Measurements from ENCODE around the gene ALDH3A1.

Gene ALDH3A1

DNA sequence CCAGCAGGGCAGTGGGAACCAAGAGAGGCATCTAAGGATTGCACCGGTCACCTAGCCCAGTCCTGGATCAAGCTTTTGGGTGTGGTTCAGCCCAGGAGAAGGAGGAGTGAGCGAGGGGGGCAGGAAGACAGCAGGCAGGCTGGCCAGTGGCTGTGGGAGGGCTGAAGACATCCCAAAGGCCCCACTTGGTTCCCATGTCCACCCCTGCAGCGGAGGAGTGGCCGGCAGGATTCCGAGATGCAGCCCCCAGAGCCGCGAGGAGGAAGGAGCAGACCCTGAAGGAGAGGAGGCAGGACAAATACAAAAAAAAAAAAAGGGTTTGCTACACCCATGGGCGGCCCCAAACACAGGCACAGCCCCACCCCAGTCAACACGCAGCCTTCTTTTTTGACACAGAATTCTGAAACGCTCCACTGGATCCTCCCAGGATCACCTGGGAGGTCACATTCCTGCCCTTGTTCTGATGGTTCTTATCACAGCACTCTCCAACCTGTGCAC is 30.6 kb downstream of the ALDH3A1 start:
- H3K9me3 ChIP-seq (replicated peaks in 1 of 11), result no peaks in the 10 kb centered on the region
- no peak overlapping the region for H3K4me2 ChIP-seq
- no peaks in the 10 kb centered on the region for H3K36me3 ChIP-seq
- 0 out of 22 replicates have a peak, but pooled peaks cover 0 to 13% (median 0%) of the 10 kb centered on the region in 11 experiments for H4K20me1 ChIP-seq
- H3K4me3 ChIP-seq, result no peak overlapping the region
- no peaks in the 10 kb centered on the region for H3K27me3 ChIP-seq
- H3K4me1 ChIP-seq, result peaks cover 0 to 8% (median 0%) of the 10 kb centered on the region in 10 experiments; a peak in 5 of 20 replicates
- H3K27ac ChIP-seq, result no peak overlapping the region
- no peak overlapping the region for H3K9ac ChIP-seq
- no peak for TF ChIP-seq Cebpa-rat (IDR thresholded peaks at IDR 0.05)

DNA sequence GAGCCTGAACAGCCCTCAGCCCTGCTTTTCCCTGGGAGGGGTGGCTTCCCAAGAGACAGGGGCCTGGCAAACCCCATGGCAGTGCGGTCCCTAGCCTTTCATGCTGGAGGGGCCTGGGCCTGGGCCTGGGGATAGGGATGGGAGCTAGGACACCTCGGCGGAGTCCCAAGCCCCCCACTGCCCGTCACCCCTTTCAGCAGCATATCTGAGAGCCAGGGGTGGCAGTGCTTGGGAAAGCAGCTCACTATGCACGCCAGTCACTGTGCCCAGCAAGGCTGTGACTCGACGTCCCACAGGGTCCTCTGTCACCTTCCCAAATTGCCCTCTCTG is 31.1 kb downstream of the ALDH3A1 start:
- H3K4me1 ChIP-seq, result peaks cover 0 to 8% (median 0%) of the 10 kb centered on the region in 10 experiments; a peak in 5 of 20 replicates
- no peaks in the 10 kb centered on the region for H3K27me3 ChIP-seq
- H3K9ac ChIP-seq, result no peak overlapping the region
- 0 out of 22 replicates have a peak, but pooled peaks cover 0 to 13% (median 0%) of the 10 kb centered on the region in 11 experiments for H4K20me1 ChIP-seq
- no peaks in the 10 kb centered on the region for H3K9me3 ChIP-seq (replicated peaks in 1 of 11)
- H3K4me2 ChIP-seq, result no peak overlapping the region
- TF ChIP-seq Cebpa-rat (IDR thresholded peaks at IDR 0.05), result no peak
- H3K4me3 ChIP-seq, result no peak overlapping the region
- no peaks in the 10 kb centered on the region for H3K36me3 ChIP-seq
- no peak overlapping the region for H3K27ac ChIP-seq

DNA sequence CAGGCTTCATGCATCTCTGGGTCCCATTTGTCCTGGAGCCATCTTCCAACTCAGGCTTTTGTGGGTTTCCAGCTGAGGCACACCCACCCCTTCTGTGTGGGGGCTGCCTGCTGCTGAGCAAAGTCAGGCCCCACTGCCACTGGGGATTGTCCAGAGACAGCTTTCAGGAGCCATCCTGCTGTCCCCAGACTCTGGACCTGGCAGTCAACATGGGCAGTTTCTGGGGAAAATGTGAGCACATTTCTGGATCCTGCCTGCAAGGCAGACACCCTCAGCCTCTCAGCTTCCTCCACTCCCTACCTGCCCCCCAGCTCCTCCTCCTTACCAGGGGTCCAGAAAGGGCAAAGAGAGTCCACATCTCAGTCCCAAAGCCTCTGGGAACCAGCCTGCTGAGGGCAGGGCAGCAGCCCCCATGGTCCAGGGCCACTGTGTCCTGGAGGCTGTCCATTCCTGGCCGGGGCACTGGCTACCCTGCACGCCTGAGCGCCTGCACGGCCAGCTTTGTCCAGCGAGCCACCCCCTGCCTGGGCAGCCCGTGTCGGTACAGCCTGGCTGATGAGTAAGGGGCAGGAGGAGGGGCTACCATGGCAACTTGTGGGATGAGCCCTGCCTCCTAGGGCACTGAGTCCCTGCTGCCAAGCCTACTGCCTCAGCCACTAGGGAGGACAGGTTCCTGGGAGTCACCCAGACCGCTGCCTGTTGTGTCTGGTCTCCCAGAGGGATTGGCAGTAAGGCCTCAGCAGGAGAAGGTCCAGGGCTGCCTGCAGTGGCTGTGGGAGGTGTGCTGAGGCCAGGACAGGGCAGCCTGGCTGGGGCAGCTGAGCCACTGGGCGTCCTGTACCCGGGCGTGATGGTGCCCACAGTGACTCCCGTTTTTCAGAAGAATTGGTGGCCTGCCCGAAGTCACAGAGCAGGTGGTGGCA is 31.7 kb downstream of the ALDH3A1 start, which contains the start of gene SLC47A2:
TSS of gene SLC47A2 (minus strand) at position 477 of the 923 bp plus-strand sequence. CDS start at position 448, 29 bp downstream.
- Histone ChIP-seq H3K27ac (no peak within 1 kb of the TSS), H3K9ac (no peak within 1 kb of the TSS), H4K20me1 (0 out of 22 replicates have a peak, but pooled peaks cover 0 to 13% (median 0%) of the 10 kb centered on the region in 11 experiments), H3K4me2 (no peak within 1 kb of the TSS), H3K36me3 (no peaks in the 10 kb centered on the region), H3K4me1 (peaks cover 0 to 8% (median 0%) of the 10 kb centered on the region in 10 experiments; a peak in 5 of 20 replicates), H3K4me3 (no peak within 1 kb of the TSS), H3K27me3 (no peaks in the 10 kb centered on the region), H3K9me3 (replicated peaks in 1 of 11) (no peaks in the 10 kb centered on the region)
- TF ChIP-seq Cebpa-rat (IDR thresholded peaks at IDR 0.05), result no peak

DNA sequence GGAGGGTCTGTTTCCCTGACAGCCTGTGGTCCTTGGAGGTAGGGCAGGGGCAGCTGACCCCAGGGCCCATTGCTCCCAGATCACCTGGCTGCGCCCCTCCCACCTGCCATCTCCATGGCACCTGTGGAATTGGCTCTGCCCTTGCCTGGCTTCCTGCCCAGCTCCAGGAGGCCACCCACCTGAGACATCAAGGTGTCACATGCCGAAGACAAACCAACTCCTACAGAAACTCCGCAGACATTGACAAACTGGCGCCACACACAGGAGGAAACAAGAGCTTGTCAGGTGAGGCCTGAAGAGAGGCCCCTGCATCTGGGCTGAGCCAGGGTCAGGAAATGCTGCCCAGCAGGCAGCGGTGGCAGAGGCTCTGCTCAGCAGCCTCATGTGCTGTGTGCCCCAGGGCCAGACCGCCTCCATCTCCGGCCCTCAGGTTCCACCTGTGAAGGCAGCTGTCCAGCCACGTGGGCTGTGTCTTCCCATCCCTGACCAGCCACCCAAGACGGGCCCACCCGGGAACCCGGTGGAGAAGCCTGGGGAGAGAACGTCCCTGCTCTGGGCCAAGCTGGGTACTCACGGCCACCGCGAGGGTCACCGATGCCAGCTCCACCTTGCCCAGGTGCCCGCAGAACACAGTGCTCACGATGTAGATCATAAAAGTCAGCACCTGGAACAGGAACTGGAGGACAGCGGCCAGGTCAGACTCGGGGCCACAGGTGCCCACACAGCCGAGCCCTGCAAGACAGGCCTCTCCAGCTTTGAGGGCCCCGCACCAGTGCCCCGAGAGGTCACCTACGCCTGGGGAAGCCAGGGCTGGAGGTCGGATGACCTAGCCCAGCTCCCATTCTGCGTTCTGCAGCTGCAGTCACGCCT is 33.3 kb downstream of the ALDH3A1 start:
- Histone ChIP-seq H3K9me3 (replicated peaks in 1 of 11) (no peaks in the 10 kb centered on the region), H3K4me3 (no peak overlapping the region), H3K36me3 (no peaks in the 10 kb centered on the region), H3K27ac (no peak overlapping the region), H3K9ac (no peak overlapping the region), H3K4me1 (no peaks in the 10 kb centered on the region), H3K4me2 (no peak overlapping the region), H3K27me3 (no peaks in the 10 kb centered on the region), H4K20me1 (0 out of 22 replicates have a peak, but pooled peaks cover 0 to 13% (median 0%) of the 10 kb centered on the region in 11 experiments)
- TF ChIP-seq Cebpa-rat (IDR thresholded peaks at IDR 0.05), result no peak

DNA sequence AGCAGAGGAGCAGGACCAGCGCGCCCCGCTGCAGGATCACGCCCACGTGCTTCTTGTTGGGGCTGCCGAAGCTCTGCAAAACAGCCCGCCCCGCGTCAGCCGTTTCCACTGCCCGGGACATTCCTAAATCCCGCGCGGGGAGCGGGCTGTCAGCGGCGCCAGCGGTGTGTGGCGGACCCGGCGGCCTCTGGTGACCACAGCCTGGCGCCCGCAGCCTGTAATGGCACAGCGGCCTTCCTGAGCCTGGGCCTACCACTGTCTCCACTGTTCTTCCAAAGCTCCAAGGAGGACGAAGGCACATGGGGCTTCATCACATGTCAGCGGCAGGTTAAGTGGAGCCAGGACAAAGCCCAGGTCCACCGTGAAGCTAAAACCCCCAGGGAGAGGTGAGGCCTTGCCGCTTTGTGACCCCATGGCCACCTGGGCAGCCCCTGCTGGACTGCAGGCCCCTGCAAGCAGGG is 34.2 kb downstream of the ALDH3A1 start:
- no peak overlapping the region for H3K27ac ChIP-seq
- no peak for TF ChIP-seq Cebpa-rat (IDR thresholded peaks at IDR 0.05)
- H3K4me2 ChIP-seq, result no peak overlapping the region
- H3K27me3 ChIP-seq, result no peaks in the 10 kb centered on the region
- no peaks in the 10 kb centered on the region for H3K9me3 ChIP-seq (replicated peaks in 1 of 11)
- no peaks in the 10 kb centered on the region for H3K4me1 ChIP-seq
- H4K20me1 ChIP-seq, result 0 out of 22 replicates have a peak, but pooled peaks cover 0 to 13% (median 0%) of the 10 kb centered on the region in 11 experiments
- H3K36me3 ChIP-seq, result no peaks in the 10 kb centered on the region
- H3K4me3 ChIP-seq, result no peak overlapping the region
- H3K9ac ChIP-seq, result no peak overlapping the region

DNA sequence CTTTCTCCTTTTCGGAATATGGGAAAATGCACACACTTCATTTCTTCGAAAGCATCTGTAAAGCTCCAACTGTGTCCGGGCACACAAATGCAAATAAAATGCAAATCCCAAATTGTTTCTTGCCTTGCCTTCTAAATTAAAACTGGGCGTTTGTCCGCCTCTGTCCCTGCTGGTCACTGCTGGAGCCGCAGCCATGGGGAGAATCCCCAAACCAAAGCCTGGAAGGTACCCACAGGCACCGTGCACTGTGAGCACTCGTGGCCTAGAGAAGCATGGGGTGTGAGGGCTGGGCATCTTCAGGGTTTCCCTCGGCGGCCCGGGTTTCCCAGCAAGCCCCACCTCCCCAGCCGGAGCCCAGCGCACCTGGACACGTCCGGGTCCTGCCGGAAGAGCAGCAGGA is 34.6 kb downstream of the ALDH3A1 start:
- H3K9ac ChIP-seq, result no peak overlapping the region
- TF ChIP-seq Cebpa-rat (IDR thresholded peaks at IDR 0.05), result no peak
- no peak overlapping the region for H3K4me2 ChIP-seq
- H3K27me3 ChIP-seq, result no peaks in the 10 kb centered on the region
- H3K9me3 ChIP-seq (replicated peaks in 1 of 11), result no peaks in the 10 kb centered on the region
- H3K4me1 ChIP-seq, result no peaks in the 10 kb centered on the region
- no peak overlapping the region for H3K4me3 ChIP-seq
- 0 out of 22 replicates have a peak, but pooled peaks cover 0 to 13% (median 0%) of the 10 kb centered on the region in 11 experiments for H4K20me1 ChIP-seq
- no peak overlapping the region for H3K27ac ChIP-seq
- no peaks in the 10 kb centered on the region for H3K36me3 ChIP-seq

DNA sequence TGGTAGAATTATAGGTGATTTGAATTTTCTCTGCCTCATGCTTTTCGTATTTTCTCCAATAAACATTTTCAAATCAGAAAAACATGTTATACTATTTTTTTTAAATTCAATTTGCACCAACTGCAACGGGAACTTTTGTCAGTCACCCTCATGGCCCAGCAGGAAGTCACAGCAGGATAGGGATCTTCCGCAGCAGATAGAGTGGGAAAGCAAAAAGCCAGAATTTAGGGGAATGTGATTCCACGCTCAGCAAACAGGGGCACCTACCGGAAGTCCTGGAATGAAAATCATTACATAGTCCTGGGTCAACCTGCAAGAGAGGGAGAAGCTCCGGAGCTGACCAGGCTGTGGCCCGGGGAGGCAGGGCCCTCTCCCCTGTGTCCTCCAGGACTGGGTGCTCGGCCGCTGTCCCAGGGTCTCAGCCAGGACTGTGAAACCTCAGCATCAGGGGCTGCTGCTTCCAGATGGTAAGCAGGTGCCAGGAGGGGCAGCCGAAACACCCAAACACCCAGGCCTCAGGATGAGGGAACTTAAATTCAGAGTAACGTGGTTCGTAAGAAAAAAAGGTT is 35.6 kb downstream of the ALDH3A1 start:
- H3K27ac ChIP-seq, result no peak overlapping the region
- no peak overlapping the region for H3K4me2 ChIP-seq
- no peaks in the 10 kb centered on the region for H3K36me3 ChIP-seq
- H4K20me1 ChIP-seq, result 0 out of 22 replicates have a peak, but pooled peaks cover 0 to 21% (median 0%) of the 10 kb centered on the region in 11 experiments
- no peak overlapping the region for H3K4me3 ChIP-seq
- no peaks in the 10 kb centered on the region; a peak in 1 of 20 replicates for H3K4me1 ChIP-seq
- no peaks in the 10 kb centered on the region for H3K9me3 ChIP-seq (replicated peaks in 1 of 11)
- no peak for TF ChIP-seq Cebpa-rat (IDR thresholded peaks at IDR 0.05)
- H3K27me3 ChIP-seq, result no peaks in the 10 kb centered on the region
- H3K9ac ChIP-seq, result no peak overlapping the region

DNA sequence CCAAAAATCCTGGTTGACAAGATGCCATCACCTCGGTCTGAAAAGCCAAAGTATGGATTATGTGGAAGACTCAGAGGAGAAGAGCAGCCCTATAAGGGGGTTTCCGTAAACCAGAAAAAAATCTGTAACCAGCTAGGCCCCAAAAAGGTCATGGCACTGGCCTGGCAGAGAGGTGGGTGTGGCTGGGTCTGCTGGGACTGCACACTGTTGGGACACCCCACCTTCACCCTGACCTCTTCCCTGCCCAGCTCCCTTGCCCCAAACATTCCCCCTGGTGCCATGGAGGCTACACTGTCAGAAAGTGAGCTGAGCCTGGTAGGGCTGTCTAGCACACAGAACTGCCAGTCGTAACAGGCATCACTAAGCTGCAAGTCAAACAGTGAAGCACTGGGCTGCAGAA is 38.3 kb downstream of the ALDH3A1 start:
- Histone ChIP-seq H3K27me3 (no peaks in the 10 kb centered on the region), H4K20me1 (peaks cover 0 to 22% (median 0%) of the 10 kb centered on the region in 11 experiments; a peak in 1 of 22 replicates), H3K9ac (no peak overlapping the region), H3K9me3 (replicated peaks in 1 of 11) (no peaks in the 10 kb centered on the region), H3K36me3 (no peaks in the 10 kb centered on the region), H3K4me2 (no peak overlapping the region), H3K4me1 (peaks cover 0 to 4% (median 0%) of the 10 kb centered on the region in 10 experiments; a peak in 3 of 20 replicates), H3K4me3 (no peak overlapping the region), H3K27ac (no peak overlapping the region)
- no peak for TF ChIP-seq Cebpa-rat (IDR thresholded peaks at IDR 0.05)
